OCI-M1 (cell line): ENCODE data around the gene OR2V1.
"Not testable (repeated sequence)": the region's sequence is repeated elsewhere in the genome, so short reads cannot be mapped to it uniquely, and the experiment has no call there.

Experiments used
- DNase-seq: peaks from one replicate; lab custom pipeline; 2025; lab: John Stamatoyannopoulos, UW

The OR2V1 gene

GRCh38 chr5:181130832-181131496, at the start of gene OR2V1:
Gene OR2V1 (minus strand): TSS chr5:181131169. CDS start chr5:181125304, 5,865 bp downstream.
- DNase-seq: no peak

DNA sequence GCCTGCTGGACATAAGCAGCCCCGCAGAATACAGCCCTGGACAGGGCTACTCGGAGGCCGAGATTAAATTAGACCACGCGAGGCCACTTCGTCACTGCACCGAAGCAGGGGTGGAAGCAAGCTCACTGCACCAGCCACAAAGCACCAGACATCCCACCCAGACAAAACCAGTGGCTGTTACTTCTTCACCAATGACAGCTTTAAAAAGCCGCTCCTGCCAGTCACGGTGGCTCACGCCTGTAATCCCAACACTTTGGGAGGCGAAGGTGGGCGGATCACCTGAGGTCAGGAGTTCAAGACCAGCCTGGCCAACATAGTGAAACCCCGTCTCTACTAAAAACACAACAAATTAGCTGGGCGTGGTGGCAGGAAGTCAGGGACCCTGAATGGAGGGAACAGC, 46.6 kb upstream of the OR2V1 start:
- not testable (repeated sequence) for DNase-seq

DNA sequence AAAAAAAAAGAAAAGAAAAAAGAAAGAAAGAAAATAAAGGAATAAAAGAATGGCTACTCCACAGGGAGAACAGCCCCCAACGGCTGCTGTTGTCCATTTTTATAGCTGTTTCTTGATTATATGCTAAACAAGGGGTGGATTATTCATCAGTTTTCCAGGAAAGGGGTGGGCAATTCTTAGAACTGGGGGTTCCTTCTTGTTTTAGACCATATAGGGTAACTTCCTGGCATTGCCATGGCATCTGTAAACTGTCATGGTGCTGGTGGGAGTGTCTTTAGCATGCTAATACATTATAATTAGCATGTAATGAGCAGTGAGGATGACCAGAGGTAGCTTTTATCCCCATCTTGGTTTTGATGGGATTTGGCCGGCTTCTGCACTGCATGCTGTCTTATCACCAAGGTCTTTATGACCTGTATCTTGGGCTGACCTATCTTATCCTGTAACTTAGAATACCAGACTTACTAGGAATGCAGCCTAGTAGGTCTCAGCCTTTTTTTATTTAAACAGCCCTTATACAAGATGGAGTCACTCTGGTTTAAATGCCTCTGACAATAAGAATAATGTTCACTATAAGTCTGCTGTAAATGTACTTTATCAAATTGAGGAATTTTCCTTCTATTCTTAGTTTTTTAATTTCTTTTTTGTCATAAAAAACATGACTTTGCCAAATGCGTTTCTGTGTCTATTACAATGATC, 45.4 kb upstream of the OR2V1 start:
- no peak for DNase-seq

DNA sequence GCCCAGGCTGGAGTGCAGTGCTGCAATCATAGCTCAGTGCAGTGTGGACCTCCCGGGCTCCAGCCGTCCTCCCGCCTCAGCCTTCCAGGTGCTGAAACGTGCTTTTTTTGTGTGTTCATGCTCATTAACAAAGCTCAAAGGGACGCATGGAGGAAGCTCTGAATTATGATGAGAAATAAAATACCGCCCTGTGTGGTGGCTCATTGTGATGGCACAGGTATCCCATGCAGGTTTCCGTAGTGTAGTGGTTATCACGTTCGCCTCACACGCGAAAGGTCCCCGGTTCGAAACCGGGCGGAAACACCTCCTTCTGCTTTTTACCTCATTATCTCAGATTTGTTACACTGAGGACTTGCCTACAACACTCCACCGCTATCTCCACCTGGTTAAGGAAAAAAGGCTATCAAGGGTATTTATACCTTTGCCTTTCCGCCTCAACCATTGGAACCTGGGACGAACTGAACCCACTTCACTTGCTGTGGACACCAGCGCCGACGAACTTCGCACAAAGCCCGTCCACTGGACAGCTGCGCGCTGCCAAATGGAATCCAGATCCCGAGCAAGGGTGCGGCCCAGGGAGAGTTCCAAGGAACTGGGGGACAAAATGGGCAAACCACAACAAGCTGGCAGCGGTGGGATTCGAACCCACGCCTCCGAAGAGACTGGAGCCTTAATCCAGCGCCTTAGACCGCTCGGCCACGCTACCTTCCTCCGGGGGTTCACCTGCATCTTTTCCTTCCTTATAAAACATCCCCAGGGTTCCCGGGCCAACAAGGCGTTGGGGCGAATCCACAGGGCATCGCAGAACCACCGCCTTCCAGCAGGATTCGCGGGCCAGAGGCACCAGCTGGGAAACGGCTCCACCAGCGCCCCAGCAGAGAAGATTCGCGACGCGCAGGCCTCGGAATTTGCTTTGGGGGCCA, 42.7 kb upstream of the OR2V1 start:
- no peak for DNase-seq

DNA sequence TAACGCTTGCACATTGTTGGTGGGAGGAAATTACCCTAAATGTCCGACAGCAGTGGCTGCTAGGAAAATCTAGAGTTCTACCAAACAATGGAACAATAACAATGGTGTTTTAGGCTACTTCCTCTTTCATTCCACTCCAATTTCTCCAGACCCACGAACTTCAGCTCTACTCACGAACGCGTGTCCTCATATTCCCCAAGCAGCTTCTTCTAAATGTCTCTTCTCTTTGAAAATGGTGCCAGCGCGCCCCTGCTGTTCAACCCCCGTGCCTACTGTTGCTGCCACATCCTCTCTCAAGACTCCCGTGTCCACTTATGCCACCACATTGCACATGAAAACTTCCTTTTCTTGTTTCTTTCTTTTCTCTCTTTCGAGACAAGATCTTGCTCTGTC, 42.1 kb upstream of the OR2V1 start:
- DNase-seq: no peak

GRCh38 chr5:181171782-181172181, 40.8 kb upstream of the OR2V1 start:
- no peak for DNase-seq

DNA sequence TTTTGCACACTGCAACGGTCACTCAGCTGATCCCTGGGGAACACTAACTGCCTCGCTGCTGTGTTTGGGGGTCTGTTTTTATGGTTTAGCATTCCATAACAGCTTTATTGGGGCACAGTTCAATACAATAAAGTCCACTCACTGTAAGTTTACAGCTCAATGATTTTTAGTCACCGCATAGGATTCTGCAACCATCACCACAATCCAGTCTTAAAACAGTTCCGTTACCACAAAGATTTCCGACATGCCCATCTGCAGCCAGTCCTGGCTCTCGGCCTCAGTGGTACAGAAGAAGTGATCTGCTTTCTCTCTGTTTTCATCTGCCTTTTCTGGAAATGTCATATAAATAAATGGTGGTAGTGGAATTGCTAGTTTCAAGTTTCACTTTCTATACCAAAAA, 40.0 kb upstream of the OR2V1 start:
- DNase-seq: no peak

- no peak for DNase-seq
These were observed 39.4 kb upstream of the OR2V1 start for GRCh38 chr5:181170237-181170825.

DNA sequence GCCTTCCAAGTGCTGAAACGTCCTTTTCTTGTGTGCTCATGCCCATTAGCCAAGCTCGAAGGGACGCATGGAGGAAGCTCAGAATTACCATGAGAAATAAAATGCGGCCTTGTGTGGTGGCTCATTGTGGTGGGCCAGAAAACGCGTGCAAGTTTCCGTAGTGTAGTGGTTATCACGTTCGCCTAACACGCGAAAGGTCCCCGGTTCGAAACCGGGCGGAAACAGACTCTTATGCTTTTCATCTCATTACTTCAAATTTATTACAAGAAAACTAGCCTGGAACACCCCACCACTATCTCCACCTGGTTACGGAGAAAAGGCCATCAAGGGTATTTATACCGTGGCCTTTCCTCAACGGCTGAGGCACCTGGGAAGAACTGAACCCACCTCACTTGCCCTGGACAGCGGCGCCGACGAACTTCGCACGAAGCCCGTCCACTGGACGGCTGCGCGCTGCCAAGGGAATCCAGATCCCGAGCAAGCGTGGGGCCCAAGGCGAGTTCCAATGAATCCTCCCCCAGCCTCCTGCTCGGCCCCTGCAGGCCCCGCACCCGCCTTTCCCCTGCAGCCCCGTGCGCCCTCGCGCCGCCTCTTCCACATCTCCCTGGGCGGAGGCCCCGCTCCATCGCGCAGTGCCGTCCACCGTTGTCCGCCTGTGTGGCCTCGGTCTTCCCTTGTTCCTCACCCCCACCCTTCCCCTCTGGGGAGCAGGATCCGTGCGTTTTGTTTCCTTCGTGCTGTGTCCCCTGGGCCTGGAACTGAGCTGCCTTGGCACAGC, 38.7 kb upstream of the OR2V1 start:
- DNase-seq: peak; percentile 95

DNA sequence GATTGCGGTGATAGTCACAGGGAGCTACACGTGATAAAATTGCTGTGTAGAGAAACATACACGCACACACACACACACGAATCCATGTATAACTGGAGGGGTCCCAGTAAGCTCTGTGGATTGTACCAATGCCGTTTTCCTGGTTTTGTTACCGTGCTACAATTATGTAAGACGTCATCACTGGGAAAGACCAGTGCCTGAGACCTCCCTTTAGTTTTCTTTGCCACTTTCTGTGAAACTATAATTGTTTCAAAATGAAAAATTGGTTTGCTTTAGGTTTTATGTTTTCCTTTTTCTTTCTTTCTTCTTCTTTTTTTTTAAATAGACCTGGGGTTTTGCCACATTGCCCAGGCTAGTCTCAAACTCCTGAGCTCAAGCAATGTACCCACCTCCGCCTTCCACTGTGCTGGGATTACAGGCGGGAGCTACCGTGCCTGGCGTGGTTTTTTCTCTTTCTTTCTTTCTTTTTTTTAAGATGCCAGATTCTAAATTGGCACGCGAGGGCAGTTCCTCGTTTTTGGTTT, 37.7 kb upstream of the OR2V1 start:
- peak; percentile 54 for DNase-seq

GRCh38 chr5:181167814-181168488, 37.0 kb upstream of the OR2V1 start:
- peak; percentile 67 for DNase-seq

DNA sequence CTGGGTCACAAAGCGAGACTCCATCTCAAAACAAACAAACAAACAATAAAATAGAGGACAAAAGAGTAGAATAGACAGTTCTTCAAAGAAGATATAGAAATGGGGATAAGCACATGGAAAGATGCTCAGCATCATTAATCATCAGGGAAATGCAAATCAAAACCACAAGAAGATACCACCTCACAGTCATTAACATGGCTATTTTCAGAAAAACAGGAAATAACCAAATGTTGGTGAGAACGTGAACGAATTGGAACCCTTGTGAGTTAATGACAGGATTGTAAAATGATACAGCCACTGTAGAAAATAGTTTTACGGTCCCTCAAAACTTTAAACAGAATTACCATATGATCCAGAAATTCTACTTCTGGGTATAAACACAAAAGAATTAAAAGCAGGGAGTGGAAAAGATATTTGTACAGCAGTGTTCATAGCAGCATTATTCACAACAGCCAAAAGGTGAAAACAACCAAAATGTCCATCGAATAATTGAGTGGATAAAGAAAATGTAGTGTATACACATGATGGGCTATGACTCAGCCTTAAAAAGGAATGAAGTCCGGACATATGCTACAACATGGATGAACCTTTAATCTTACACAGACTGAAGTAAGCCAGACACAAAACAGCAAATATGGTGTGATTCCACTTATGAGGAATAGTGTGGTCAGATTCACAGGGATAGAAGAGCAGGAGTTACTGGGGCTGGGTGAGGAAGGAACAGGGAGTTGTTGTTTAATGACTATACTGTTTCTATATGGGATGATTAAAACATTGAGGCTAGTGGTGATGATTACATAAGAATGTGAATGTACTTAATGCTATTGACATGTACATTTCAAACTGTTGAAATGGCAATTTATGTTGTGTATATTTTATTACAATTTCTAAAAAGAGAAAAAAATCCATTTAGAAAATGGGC, 36.1 kb upstream of the OR2V1 start:
- DNase-seq: peak; percentile 15

DNA sequence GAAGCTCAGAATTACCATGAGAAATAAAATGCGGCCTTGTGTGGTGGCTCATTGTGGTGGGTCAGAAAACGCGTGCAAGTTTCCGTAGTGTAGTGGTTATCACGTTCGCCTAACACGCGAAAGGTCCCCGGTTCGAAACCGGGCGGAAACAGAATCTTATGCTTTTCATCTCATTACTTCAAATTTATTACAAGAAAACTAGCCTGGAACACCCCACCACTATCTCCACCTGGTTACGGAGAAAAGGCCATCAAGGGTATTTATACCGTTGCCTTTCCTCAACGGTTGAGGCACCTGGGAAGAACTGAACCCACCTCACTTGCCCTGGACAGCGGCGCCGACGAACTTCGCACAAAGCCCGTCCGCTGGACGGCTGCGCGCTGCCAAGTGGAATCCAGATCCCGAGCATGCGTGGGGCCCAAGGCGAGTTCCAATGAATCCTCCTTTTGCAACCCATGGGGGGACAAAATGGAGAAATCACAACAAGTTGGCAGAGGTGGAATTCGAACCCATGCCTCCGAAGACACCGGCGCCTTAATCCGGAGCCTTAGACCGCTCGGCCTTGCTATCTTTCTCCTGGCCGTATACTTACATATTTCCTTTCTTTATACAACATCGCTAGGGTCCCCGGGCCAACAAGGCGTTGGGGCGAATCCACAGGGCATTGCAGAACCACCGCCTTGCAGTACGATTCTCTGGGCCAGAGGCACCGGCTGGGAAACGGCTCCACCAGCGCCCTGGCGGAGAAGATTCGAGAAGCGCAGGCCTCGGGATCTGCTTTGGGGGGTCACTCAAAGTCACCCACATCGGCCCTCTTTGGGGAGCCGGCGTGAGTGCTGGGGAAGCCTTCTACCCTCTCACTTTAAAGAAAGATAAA, 33.3 kb upstream of the OR2V1 start:
- peak; percentile 85 for DNase-seq

DNA sequence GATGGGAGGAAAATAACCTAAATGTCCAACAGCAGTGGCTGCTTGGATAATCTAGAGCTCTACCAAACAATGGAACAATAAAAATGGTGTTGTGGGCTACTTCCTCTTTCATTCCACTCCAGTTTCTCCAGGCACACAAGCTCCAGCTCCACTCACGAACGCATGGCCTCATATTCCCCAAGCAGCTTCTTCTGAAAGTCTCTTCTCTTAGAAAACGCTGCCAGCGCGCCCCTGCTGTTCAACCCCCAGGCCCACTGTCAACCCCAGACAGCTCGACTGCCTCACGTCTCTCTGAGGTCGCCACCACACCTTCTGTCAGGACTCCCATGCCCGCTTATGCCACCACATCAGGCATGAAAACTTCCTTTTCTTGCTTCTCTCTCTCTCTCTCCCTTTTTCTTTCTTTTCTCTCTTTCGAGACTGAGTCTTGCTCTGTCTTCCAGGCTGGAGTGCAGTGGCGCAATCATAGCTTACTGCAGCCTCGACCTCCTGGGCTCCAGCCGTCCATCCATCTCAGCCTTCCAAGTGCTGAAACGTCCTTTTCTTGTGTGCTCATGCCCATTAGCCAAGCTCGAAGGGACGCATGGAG, 32.6 kb upstream of the OR2V1 start:
- DNase-seq: peak; percentile 90

GRCh38 chr5:181161534-181162175, 30.7 kb upstream of the OR2V1 start:
- DNase-seq: peak; percentile 40

GRCh38 chr5:181160755-181161533, 30.0 kb upstream of the OR2V1 start:
- not testable (repeated sequence) for DNase-seq
